Measurements from ENCODE around the gene PTPRN2.
"Not testable (repeated sequence)": the region's sequence is repeated elsewhere in the genome, so short reads cannot be mapped to it uniquely, and the experiment has no call there.

Gene PTPRN2

GRCh38 chr7:158350166-158350900 lies 237.3 kb downstream of the PTPRN2 start:
- DNase-seq (ENCODE audit: low read depth): no peak

DNA sequence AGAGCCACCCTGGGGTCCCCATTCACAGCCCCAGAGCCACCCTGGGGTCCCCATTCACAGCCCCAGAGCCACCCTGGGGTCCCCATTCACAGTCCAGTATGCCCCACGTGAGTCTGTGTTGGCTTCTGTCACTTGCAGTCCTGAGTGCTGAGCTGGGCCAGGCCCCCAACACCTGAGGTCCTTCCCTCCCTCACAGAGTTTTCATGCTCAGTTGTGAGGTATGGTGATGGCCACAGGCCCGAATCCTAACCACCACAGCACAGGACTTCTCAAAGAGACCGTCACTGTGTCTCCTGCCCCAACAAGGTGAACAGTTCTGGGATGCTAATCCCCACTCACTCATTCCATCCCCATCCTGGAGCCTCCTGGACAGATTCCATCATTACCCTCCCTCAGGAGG lies 239.2 kb downstream of the PTPRN2 start:
- no peak for DNase-seq (ENCODE audit: low read depth)

GRCh38 chr7:158348039-158348438 lies 239.6 kb downstream of the PTPRN2 start:
- not testable (repeated sequence) for DNase-seq (ENCODE audit: low read depth)

DNA sequence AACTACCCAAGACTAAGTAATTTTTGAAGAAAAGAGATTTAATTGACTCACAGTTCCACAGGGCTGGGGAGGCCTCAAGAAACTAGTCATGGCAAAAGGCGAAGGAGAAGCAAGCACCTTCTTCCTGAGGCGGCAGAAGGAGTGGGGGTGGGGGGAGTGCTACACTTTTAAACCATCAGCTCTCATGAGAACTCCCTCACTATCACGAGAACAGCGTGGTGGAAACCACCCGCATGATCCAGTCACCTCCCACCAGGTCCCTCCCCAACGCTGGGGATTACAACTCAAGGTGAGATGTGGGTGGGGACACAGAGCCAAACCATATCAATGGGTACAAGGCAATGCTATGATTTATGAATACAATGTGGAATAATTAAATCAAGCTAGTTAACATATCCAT lies 241.9 kb downstream of the PTPRN2 start:
- no peak for DNase-seq (ENCODE audit: low read depth)

DNA sequence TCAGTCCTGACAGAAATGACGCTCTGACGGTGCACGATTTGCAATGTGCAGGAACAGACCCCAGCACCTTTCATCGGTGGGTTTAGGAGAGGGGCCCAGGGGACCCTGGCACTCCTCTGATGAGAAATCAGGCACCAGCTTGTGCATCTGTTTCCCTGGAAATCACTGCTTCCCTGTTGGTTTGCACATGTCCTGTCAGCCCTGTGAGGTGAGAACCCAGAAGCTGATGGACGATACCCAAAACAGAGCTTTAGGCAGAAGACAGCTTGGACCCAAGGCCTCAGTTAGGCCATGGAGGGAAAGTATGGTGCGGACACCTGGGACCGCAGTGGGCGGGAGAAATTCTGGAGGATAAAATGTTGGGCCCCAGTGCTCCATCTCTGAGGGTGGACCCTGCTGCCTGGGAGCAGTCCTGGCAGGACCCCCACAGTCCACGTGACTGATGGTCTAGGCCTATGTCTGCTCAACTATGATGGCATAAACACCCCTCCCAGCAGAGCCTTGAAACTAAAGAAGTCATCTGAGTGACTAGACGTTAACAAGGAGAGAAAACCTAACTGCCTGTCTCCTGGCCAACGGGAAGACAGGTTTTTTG lies 242.8 kb downstream of the PTPRN2 start:
- DNase-seq (ENCODE audit: low read depth): no peak

DNA sequence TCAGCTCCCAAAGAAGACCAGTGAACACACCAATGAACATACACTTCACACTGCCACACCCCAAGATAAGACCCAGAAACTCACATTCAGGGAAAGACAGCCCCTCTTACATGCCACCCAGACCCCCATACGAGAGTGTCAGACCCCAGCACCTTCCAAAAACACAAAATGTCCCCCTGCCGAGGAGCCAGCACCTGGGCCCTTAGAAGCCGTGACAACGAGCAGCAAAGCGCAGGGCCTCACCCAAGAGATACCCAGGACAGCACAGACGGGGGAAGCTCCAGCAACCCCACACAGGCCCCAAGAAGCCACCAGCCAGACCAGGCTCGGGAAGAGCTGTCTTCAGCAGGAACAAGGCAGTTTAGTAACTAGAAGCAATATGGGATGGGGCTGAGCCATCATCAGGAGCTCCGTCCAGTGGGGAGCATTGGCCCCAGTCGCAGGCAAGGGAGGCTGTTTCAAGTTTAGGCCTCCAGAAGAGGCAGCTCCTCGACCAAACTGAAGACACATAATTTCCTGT lies 243.6 kb downstream of the PTPRN2 start:
- no peak for DNase-seq (ENCODE audit: low read depth)

GRCh38 chr7:158343526-158343925 lies 244.1 kb downstream of the PTPRN2 start:
- DNase-seq (ENCODE audit: low read depth): no peak

GRCh38 chr7:158341097-158341496 lies 246.5 kb downstream of the PTPRN2 start:
- DNase-seq (ENCODE audit: low read depth): not testable (repeated sequence)

GRCh38 chr7:158336952-158337351 lies 250.7 kb downstream of the PTPRN2 start:
- not testable (repeated sequence) for DNase-seq (ENCODE audit: low read depth)

- DNase-seq (ENCODE audit: low read depth): not testable (repeated sequence)
Measured at GRCh38 chr7:158332516-158332915, 255.1 kb downstream of the PTPRN2 start.

DNA sequence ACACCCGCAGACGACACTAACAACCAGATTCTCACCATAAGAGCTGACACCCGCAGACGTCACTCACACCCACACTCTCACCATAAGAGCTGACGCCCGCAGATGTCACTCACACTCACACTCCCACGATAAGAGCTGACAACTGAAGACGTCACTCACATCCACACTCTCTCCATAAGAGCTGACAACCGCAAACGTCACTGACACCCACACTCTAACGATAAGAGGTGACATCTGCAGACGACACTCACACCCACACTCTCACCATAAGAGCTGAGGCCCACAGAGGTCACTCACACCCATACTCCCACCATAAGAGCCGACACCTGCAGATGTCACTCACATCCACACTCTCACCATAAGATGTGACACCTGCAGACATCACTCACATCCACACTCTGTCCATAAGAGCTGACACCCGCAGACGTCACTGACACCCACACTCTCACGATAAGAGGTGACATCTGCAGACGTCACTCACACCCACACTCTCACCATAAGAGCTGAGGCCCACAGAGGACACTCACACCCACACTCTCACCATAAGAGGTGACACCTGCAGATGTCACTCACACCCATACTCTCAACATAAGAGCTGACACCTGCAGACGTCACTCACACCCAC lies 255.7 kb downstream of the PTPRN2 start:
- not testable (repeated sequence) for DNase-seq (ENCODE audit: low read depth)

DNA sequence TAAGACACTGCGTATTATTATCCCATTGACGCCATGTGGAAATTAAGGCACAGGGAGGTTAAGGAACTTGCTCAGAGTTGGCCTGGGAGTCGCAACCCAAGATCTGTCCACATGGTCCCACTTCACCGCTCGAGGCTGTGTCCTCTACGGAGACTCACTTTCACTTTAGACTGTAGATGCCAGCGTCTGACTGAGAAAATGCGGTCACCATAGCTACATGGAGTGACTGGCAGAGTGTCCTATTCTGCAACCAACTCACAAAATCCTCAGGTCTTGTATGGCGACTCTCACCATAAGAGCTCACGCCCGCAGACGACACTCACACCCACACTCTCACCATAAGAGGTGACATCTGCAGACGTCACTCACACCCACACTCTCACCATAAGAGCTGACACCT lies 257.9 kb downstream of the PTPRN2 start:
- no peak for DNase-seq (ENCODE audit: low read depth)

GRCh38 chr7:158329014-158329610 lies 258.5 kb downstream of the PTPRN2 start:
- DNase-seq (ENCODE audit: low read depth): no peak

DNA sequence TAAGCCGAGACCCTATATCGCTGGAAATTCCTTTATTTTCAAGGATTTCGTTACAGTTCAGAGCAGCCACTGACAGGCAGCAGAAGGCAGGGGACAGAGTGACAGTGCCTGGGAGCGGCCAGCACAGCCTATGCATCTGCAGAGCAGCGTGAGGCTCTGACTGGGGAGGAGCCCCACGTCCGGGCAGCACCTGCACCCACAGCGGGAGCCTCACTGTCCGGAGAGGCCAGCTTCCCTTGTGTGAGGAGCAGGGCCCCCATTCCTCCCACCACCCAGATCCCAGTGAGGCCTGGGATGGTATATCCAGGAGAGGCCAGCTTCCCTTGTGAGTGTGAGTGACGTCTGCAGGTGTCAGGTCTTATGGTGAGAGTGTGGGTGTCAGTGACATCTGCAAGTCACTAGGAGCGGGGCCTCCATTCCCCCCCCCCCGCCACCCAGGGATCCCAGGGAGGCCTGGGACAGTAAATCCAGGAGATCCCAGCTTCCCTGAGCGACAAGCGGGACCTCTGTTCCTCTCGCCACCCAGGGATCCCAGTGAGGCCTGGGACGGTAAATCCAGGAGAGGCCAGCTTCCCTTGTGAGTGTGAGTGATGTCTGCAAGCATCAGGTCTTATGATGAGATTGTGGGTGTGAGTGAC lies 259.1 kb downstream of the PTPRN2 start:
- no peak for DNase-seq (ENCODE audit: low read depth)

GRCh38 chr7:158327571-158328180 lies 259.9 kb downstream of the PTPRN2 start:
- no peak for DNase-seq (ENCODE audit: low read depth)

- DNase-seq (ENCODE audit: low read depth): no peak
Measured at GRCh38 chr7:158327012-158327411, 260.6 kb downstream of the PTPRN2 start.

- no peak for DNase-seq (ENCODE audit: low read depth)
Measured at GRCh38 chr7:158325530-158326381, 261.9 kb downstream of the PTPRN2 start.

- DNase-seq (ENCODE audit: low read depth): no peak
Measured at GRCh38 chr7:158324397-158325360, 262.9 kb downstream of the PTPRN2 start.

- no peak for DNase-seq (ENCODE audit: low read depth)
Measured at GRCh38 chr7:158323741-158324396, 263.8 kb downstream of the PTPRN2 start.
